ENCODE measurements around the gene MPI.

- TF ChIP-seq EZH2 (IDR thresholded peaks at IDR 0.05; ENCODE audit: borderline replicate concordance, low read depth, low read length, severe bottlenecking) (no peak), CTCF (IDR thresholded peaks at IDR 0.05; ENCODE audit: extremely low read depth in 1 of 2, insufficient read depth in 1 of 2, low read depth in 1 of 2, low read length in 2 of 2) (no peak), FOS (IDR thresholded peaks at IDR 0.05; ENCODE audit: borderline replicate concordance, insufficient read depth, low read length) (no peak)
Measured at GRCh38 chr15:74951006-74951405, 61.2 kb downstream of the MPI start.
